GM21447 (cell line): Measurements from ENCODE around the gene SGK1.
"Not testable (repeated sequence)": the region's sequence is repeated elsewhere in the genome, so short reads cannot be mapped to it uniquely, and the experiment has no call there.

ENCODE experiments used
- ATAC-seq: cut with Tn5 transposase; IDR thresholded peaks from one replicate; pipeline ENCODE4 v1.9.1; 2021; ENCODE audit not compliant: unreplicated experiment

Gene SGK1

DNA sequence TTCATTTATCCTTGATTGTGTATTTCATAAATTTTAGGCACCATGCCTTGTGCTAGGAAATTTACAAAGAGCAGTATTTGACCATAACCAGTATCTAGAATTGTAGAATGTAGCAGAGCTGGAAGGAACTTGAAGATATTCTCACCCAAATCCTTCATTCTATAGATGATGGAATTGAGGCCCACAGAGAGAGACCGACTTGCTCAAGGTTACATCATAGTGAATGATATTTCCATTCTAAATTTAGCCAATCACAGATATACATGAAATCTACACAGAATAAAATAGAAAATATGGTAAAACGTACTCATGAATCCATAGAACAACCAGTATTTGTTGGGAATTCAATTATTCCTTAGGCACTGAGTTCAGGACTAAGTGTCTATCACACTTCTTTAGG lies 10.9 kb upstream of the SGK1 start:
- no peak for ATAC-seq

GRCh38 chr6:134328138-134328537 lies 10.2 kb upstream of the SGK1 start:
- ATAC-seq = no peak

GRCh38 chr6:134326192-134326591 lies 8.3 kb upstream of the SGK1 start:
- not testable (repeated sequence) for ATAC-seq

DNA sequence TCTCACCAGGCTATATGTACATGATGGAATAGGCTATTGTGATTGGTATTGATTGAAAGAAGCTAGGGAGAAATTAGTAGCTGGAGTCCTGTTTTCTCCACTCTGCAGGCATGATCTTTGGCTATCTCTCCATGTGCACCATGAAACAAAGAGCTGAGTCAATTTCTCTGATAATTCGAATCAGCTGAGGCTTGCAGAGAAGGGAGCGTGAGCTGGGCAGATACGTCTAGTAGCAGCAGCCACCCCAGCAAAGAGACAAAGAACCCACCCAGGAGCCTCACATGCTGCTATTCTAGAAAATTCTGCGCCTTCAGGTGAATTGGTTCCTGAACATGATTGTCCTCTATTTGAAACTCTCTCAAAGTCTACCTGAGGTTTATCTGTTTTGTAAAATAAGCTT lies 6.9 kb upstream of the SGK1 start:
- no peak for ATAC-seq

GRCh38 chr6:134324141-134324540 lies 6.2 kb upstream of the SGK1 start:
- ATAC-seq = no peak

DNA sequence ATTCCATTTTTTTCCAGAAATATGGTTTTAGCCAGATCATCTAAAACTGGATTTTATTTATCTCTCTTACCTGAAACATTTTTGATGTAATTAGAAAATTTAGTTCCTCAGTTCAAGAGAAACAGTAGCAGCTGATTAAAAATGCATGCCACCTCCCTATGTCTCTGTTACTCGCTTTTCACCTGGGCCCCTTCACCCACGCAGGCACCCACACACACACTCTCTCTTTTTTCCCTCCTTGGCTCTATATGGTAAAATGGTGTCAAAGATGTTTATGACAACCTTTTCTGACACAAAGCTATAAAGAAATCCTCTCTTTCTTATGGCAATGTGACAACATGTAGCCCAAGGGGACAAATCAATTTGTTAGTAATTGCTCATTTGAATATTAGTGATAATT lies 5.8 kb upstream of the SGK1 start:
- ATAC-seq = no peak

DNA sequence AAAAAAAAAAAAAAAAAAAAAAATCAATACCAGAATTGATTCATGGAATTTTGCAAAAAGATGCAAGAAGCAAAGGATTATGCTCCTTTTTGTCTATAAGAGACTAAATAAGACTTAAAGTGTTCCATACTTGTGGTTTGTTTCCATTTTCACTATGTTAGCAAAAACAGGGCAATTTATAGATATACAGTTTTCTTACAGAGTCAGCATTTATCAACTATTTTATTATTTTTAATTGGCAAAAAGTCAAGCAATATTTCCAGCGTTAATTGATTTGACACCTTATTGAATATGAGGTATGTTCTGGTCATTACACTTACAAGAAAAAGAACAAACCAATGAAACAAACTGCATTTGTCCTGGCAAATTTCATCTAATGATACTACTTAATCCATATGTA lies 5.4 kb upstream of the SGK1 start:
- no peak for ATAC-seq

DNA sequence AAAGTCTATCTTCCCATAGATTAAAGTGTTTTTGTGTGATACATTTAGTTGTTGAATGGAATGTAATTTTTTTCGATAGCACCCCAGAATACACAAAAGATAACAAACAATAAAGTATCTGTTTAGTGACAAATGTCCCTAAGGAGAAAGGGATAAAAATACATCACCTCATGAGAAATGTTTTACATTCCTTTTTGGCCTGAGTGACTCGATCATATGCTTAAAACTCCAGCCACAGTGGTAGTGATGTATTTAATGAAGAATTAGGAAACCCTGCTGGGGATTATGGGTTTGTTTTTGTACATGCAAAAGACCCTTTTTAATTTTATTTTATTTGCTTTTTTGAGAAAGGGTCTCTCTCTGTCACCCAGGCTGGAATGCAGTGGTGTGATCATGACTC lies 4.3 kb upstream of the SGK1 start:
- no peak for ATAC-seq

GRCh38 chr6:134321246-134321645 lies 3.3 kb upstream of the SGK1 start:
- no peak for ATAC-seq

- ATAC-seq = not testable (repeated sequence)
These were observed 1.8 kb upstream of the SGK1 start for GRCh38 chr6:134319686-134320085.

- ATAC-seq = no peak
These were observed 1.0 kb upstream of the SGK1 start for GRCh38 chr6:134318974-134319281.

GRCh38 chr6:134318236-134318973 lies 493 bp upstream of the SGK1 start:
- ATAC-seq = no peak

GRCh38 chr6:134316733-134317431 lies 1.0 kb downstream of the SGK1 start:
- ATAC-seq = no peak

- ATAC-seq = no peak
These were observed 1.9 kb downstream of the SGK1 start for GRCh38 chr6:134315974-134316441.

GRCh38 chr6:134315189-134315588 lies 2.7 kb downstream of the SGK1 start:
- no peak for ATAC-seq

DNA sequence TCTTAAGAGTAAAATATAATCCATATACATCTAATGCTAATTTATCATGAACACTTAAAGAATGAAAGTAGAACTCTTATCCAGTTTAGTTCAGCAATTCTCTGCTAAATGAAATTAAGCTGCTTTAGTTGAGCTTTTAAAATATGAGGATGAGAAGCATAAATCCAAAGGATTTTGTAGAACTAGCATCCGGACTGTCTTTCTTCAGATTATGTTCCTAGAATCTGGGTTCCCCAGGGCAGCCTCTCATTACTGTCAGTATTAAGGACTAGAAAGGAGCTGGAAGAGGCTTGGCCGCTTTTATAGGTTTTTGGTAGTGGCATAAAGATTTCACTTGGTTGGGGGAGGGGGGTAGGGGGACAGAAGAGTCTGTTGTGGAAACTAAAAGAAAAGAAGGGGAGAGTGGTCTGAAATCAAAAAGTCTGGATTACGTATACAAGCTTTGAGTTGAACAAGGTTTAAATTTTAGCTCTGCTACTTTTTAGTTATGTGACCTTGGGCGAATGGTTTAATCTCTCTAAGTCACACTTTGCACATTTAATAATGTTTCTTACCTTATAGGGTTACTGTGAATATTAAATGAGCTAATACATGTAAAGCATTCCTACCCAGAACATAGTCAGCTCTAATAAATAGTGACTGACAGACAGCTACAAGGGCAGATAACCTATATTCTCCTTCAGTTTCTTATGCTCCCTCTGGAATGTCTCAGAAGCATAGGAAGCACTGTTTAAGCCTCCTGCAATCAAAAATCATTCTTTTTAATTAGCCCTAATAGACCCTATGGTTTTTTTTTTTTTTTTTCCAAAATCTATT lies 3.7 kb downstream of the SGK1 start:
- ATAC-seq = no peak

- ATAC-seq = no peak
These were observed 5.8 kb downstream of the SGK1 start for GRCh38 chr6:134312038-134312660.

GRCh38 chr6:134310817-134311216 lies 7.1 kb downstream of the SGK1 start:
- no peak for ATAC-seq

DNA sequence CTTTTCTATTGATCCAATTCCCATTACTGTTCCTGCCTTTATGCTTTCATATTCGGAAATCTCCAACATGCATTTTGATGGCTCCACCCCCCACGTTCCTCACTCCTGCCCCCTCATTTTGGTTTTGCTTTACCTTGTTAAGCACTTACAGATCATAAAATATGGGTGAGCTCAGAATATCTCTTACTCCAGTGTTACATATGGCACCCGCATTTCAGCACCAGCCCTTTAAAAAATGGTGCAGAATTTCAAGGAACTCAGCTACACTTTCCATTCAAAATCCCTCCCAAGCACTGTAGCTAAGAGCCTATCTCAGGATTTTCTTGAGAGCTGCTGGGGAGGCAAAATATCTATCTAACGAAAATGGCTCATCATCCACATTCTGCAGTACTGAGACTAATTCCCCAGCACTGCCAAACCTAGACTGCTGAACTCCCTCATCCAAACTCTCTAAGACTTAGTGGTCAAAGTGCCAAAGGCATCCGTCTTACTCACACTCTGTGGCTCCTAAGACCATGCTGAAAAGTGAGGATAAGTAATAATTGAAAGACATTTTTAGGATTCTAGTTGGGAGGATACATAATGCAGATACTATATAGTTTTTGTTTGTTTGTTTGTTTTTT lies 7.8 kb downstream of the SGK1 start:
- ATAC-seq = no peak

DNA sequence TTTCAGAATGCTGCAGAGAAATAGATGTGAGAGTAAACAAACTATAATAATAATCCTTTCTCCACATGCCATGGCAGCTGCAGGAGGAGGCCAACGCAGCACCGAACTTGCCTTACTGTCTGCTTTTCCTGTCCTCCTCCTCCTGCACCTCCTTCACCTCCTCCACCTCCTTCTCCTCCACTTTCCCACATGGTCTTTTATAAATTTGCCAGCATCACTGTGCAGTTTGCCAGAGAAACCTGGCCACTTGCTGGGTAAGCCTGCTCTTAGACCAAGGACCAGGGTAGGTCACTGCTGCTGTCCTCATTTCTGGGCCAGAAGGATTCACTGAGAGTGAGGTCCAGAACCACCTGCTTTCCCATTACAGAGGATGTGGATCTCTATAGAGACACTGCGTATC lies 8.7 kb downstream of the SGK1 start:
- ATAC-seq = no peak

DNA sequence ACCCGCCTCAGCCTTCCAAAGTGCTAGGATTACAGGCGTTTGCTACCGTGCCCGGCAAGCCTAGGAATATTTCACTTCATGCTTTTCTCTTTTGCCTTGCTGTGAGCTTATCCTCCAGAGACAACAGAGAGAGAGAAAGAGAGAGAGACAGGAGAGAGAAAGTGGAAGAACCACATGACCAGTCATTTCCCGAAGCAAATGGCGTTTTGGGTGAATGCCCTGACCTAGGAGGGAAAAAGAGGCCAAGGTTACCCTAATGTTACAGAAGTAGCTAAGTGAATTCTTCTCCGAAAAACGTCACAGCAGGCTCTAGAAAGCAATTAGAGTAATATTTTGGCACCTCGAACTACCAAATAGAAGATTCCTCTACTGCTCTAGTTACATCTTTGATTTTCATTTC lies 9.1 kb downstream of the SGK1 start:
- ATAC-seq = no peak
